HepG2 (cell line): ENCODE results near the gene C3orf85. TPM values are rescaled to one million over a fixed set of nuclear protein-coding genes. Genes with fewer than 3 reads are reported as not detected.

ENCODE experiments used
- ATAC-seq: fragments of 200-7000 bp; cut with Tn5 transposase; 3 replicates; pipeline ENCODE4 v1.9.1; 2020; ENCODE audit warnings: mild to moderate bottlenecking, moderate library complexity
- BruUV-seq: library from RNA; stranded (reverse); fragments of 400-500 nt; replicated peaks from 2 replicates; lab custom pipeline; 2021; lab: Mats Ljungman, UMichigan
- CTCF ChIA-PET: fragments of 300-600 bp; formaldehyde crosslinking; extraction: SDS; loops from one replicate; lab custom pipeline; 2021; ENCODE audit warnings: low total read pairs, inconsistent platforms, low intra/inter-chr PET ratio; lab: Yijun Ruan, JAX
- POLR2A ChIA-PET: fragments of 350-600 bp; sonication (Branson Sonifier 250); formaldehyde crosslinking; loops from one replicate; lab custom pipeline; 2020; ENCODE audit warnings: antibody characterized with exemption, inconsistent platforms; lab: Yijun Ruan, JAX
- DNase-seq: peaks from one replicate; pipeline ENCODE4 v3.0.0-alpha.2; 2015; ENCODE audit warnings: low spot score
- FAIRE-seq: peaks from 3 replicates; lab custom pipeline; 2011; peaks lifted over from hg19 to GRCh38; lab: Jason Lieb, UNC
- H2AFZ ChIP-seq: one replicate; pipeline ENCODE4 v1.6.1; 2011; ENCODE audit warnings: low read length, inconsistent platforms
- H3K27ac ChIP-seq: fragments of 300-600 bp; 3 replicates; pipeline ENCODE4 v1.8.0; 2011; ENCODE audit warnings: mixed run types, mild to moderate bottlenecking, mixed read lengths, low read length, inconsistent platforms; ENCODE audit not compliant: insufficient read depth; ENCODE audit errors: extremely low read length
- H3K27me3 ChIP-seq, 2 experiments: fragments of 200-600 bp in 1 of 2; 2 replicates in 1 of 2; 3 replicates in 1 of 2; pipeline versions ENCODE4 v1.6.0 to v1.8.0; 2011; ENCODE audit warnings: low read length in 2 of 2, mild to moderate bottlenecking in 2 of 2, moderate library complexity in 2 of 2, inconsistent platforms in 1 of 2; ENCODE audit not compliant: insufficient read depth in 2 of 2, control insufficient read depth in 1 of 2
- H3K36me3 ChIP-seq, 2 experiments: fragments of 200-600 bp in 1 of 2; replicated peaks in 1 of 2; 2 replicates in 1 of 2; 3 replicates in 1 of 2; pipeline versions ENCODE4 v1.5.1 to v1.8.0; 2011; ENCODE audit warnings: low read length in 2 of 2, inconsistent platforms in 1 of 2; ENCODE audit not compliant: insufficient read depth in 2 of 2, control insufficient read depth in 1 of 2
- H3K4me1 ChIP-seq: 2 replicates; pipeline ENCODE4 v1.5.1; 2012; ENCODE audit warnings: low read length, inconsistent platforms; ENCODE audit not compliant: insufficient read depth
- H3K4me2 ChIP-seq: 2 replicates; pipeline ENCODE4 v1.6.0; 2011; ENCODE audit warnings: low read depth, low read length, inconsistent platforms
- H3K4me3 ChIP-seq, 3 experiments: fragments of 200-600 bp in 1 of 3; sonication (generic), shearing (Covaris generic) in 1 of 3; replicated peaks in 1 of 3; 2 replicates each; pipeline ENCODE4 v1.5.1; 2011 to 2016; ENCODE audit warnings: low read length in 3 of 3, inconsistent platforms in 2 of 3, low read depth in 2 of 3, mild to moderate bottlenecking in 2 of 3, control low read depth in 1 of 3, mixed read lengths in 1 of 3; ENCODE audit not compliant: insufficient read depth in 1 of 3
- H3K79me2 ChIP-seq: one replicate; pipeline ENCODE4 v1.6.1; 2011; ENCODE audit warnings: low read length, inconsistent platforms; ENCODE audit not compliant: insufficient read depth
- H3K9ac ChIP-seq: 2 replicates; pipeline ENCODE4 v1.6.0; 2011; ENCODE audit warnings: mild to moderate bottlenecking, low read depth, low read length, inconsistent platforms; ENCODE audit not compliant: insufficient read depth
- H3K9me3 ChIP-seq: 2 replicates; pipeline ENCODE4 v1.5.1; 2012; ENCODE audit warnings: mild to moderate bottlenecking, low read length
- H4K20me1 ChIP-seq: 2 replicates; pipeline ENCODE4 v1.6.0; 2011; ENCODE audit warnings: inconsistent platforms, mild to moderate bottlenecking, low read length, moderate library complexity; ENCODE audit not compliant: insufficient read depth
- ATF7 ChIP-seq, 2 experiments: fragments of 450-650 bp in 1 of 2; sonication (generic) in 1 of 2; formaldehyde crosslinking in 1 of 2; IDR thresholded peaks; 2 replicates each; pipeline versions ENCODE4 v1.4.0 to v1.6.1; 2016 to 2020; ENCODE audit warnings: antibody characterized with exemption in 1 of 2, mild to moderate bottlenecking in 1 of 2, missing genetic modification reagents in 1 of 2
- CERS6 ChIP-seq: sonication (generic); formaldehyde crosslinking; IDR thresholded peaks from 2 replicates; pipeline ENCODE4 v1.5.0; 2020; ENCODE audit warnings: missing genetic modification reagents
- HBP1 ChIP-seq: IDR thresholded peaks from 2 replicates; pipeline ENCODE4 v1.6.1; 2016; ENCODE audit warnings: low read depth, control low read depth
- IKZF5 ChIP-seq: IDR thresholded peaks from 2 replicates; pipeline ENCODE4 v1.6.1; 2018; ENCODE audit warnings: missing genetic modification reagents, mild to moderate bottlenecking, missing compliant biosample characterization
- LBX2 ChIP-seq: sonication (generic); formaldehyde crosslinking; IDR thresholded peaks from 2 replicates; pipeline ENCODE4 v1.5.0; 2020; ENCODE audit warnings: missing genetic modification reagents, mild to moderate bottlenecking, borderline replicate concordance
- NAIF1 ChIP-seq: sonication (generic); formaldehyde crosslinking; IDR thresholded peaks from 2 replicates; pipeline ENCODE4 v1.5.0; 2020; ENCODE audit warnings: mild to moderate bottlenecking, missing genetic modification reagents, borderline replicate concordance
- PTBP1 ChIP-seq: fragments of 200-400 bp; formaldehyde crosslinking; IDR thresholded peaks from 2 replicates; pipeline ENCODE4 v1.6.1; 2018; ENCODE audit warnings: low read length, low read depth; ENCODE audit not compliant: poor library complexity, severe bottlenecking
- TOPORS ChIP-seq: sonication (generic); formaldehyde crosslinking; IDR thresholded peaks from 2 replicates; pipeline ENCODE4 v1.8.0; 2023; ENCODE audit warnings: mild to moderate bottlenecking, missing genetic modification reagents
- USF2 ChIP-seq, 2 experiments: sonication (generic) in 1 of 2; formaldehyde crosslinking in 1 of 2; IDR thresholded peaks; 2 replicates each; pipeline versions ENCODE4 v1.5.1 to v1.6.1; 2011 to 2020; ENCODE audit warnings: borderline replicate concordance in 1 of 2, low read depth in 1 of 2, low read length in 1 of 2, mild to moderate bottlenecking in 1 of 2, missing genetic modification reagents in 1 of 2, moderate library complexity in 1 of 2
- ZBTB21 ChIP-seq: sonication (generic); formaldehyde crosslinking; IDR thresholded peaks from 2 replicates; pipeline ENCODE4 v1.4.0; 2020; ENCODE audit warnings: missing genetic modification reagents
- ZNF34 ChIP-seq: sonication (generic); formaldehyde crosslinking; IDR thresholded peaks from 2 replicates; pipeline ENCODE4 v1.4.0; 2020; ENCODE audit warnings: mild to moderate bottlenecking, missing genetic modification reagents, borderline replicate concordance
- ZNF761 ChIP-seq: sonication (generic); formaldehyde crosslinking; conservative IDR thresholded peaks from 2 replicates; pipeline ENCODE4 v1.4.0; 2020; ENCODE audit warnings: mild to moderate bottlenecking, missing genetic modification reagents
- WGBS: methylation state at CpG from one replicate; pipeline ENCODE4 v1.1.6; 2017; ENCODE audit warnings: low lambda C conversion rate; 5-methylcytosine and 5-hydroxymethylcytosine counted together
- in situ Hi-C: cut with HindIII; loops from 2 replicates; pipeline ENCODE4 v1.10.0; 2017; ENCODE audit warnings: low pct_unique_long_range_greater_than_20kb; ENCODE audit not compliant: extremely low pct_ligation_motif_present
- intact Hi-C: fragments of 100-400 bp; cut with micrococcal nuclease; formaldehyde crosslinking; loops from one replicate; pipeline ENCODE4 v1.10.0; 2022; ENCODE audit not compliant: unreplicated experiment
- polyA plus RNA-seq, 8 experiments: library from polyadenylated mRNA; depleted of rRNA in 3 of 8; stranded (reverse) in 7 of 8; unstranded in 1 of 8; fragments of >200 nt; fragmentation: Illumina TruSeq in 4 of 8; extraction: Trizol in 4 of 8; gene quantifications; 2 replicates each; pipeline versions ENCODE4 v1.2.1 to v1.2.3, GENCODE V29; 2011 to 2016; ENCODE audit warnings: low read depth in 4 of 8, missing spikeins in 1 of 8, mixed read lengths in 1 of 8; ENCODE audit not compliant: insufficient read depth in 1 of 8
- total RNA-seq, 5 experiments: library from RNA; depleted of rRNA; stranded (reverse); fragments of >200 nt; fragmentation: Illumina TruSeq; extraction: Trizol; gene quantifications; 2 replicates each; pipeline ENCODE4 v1.2.3, GENCODE V29; 2016; ENCODE audit warnings: low read depth in 1 of 5

The C3orf85 gene
- total and polyA plus RNA-seq, 2 of the 13 experiments (the other 11 are each of a cell fraction or from before 2014, with no cell fraction given): not detected

- H3K4me1 ChIP-seq: no peaks in the 10 kb centered on the region
- no peak for FAIRE-seq
- H3K4me3 ChIP-seq: no peak overlapping the region
- intact Hi-C loops: no loop called here
- POLR2A ChIA-PET: no interaction called here
- no peaks in the 10 kb centered on the region for H3K79me2 ChIP-seq
- 38% methylated on average over 7 of the region's 7 CpGs for WGBS
- H3K36me3 ChIP-seq: no peaks in the 10 kb centered on the region
- in situ Hi-C loops: no loop called here
- no TSS peak for BruUV-seq
- no peak for ATAC-seq
- H2AFZ ChIP-seq: no peak overlapping the region
- H3K9ac ChIP-seq: no peak overlapping the region
- no peak overlapping the region for H3K27ac ChIP-seq
- CTCF ChIA-PET: no interaction called here
- H3K27me3 ChIP-seq: no peaks in the 10 kb centered on the region
- H4K20me1 ChIP-seq: no peaks in the 10 kb centered on the region
- H3K9me3 ChIP-seq: no peaks in the 10 kb centered on the region
- H3K4me2 ChIP-seq: no peak overlapping the region
- no peak for TF ChIP-seq NAIF1
- TF ChIP-seq TOPORS (CRISPR knock-in tag): no peak
- TF ChIP-seq ZNF761 (CRISPR knock-in tag): no peak
- no peak for TF ChIP-seq HBP1
- TF ChIP-seq, all 625 proteins: peak for 0
- no peak for DNase-seq
Observed at GRCh38 chr3:109118584-109118983, 17.9 kb upstream of the C3orf85 start.

- Histone ChIP-seq H3K9ac (no peak overlapping the region), H4K20me1 (no peaks in the 10 kb centered on the region), H3K4me2 (no peak overlapping the region), H3K4me3 (no peak overlapping the region), H3K27ac (no peak overlapping the region), H3K79me2 (no peaks in the 10 kb centered on the region), H3K27me3 (no peaks in the 10 kb centered on the region), H3K9me3 (no peaks in the 10 kb centered on the region), H3K36me3 (no peaks in the 10 kb centered on the region), H3K4me1 (peaks cover 9% of the 10 kb centered on the region), H2AFZ (no peak overlapping the region)
- DNase-seq (no peak), ATAC-seq (no peak), FAIRE-seq (no peak)
- intact Hi-C loops: no loop called here
- CTCF ChIA-PET: no interaction called here
- no TSS peak for BruUV-seq
- in situ Hi-C loops: no loop called here
- POLR2A ChIA-PET: no interaction called here
- TF ChIP-seq PTBP1 (no peak), ZBTB21 (CRISPR knock-in tag) (no peak), CERS6 (CRISPR knock-in tag) (no peak), ZNF34 (no peak), LBX2 (CRISPR knock-in tag) (no peak), ATF7 (IDR thresholded peaks at IDR 0.05) (no peak), ATF7 (CRISPR knock-in tag; IDR thresholded peaks at IDR 0.05) (no peak), IKZF5 (no peak), USF2 (IDR thresholded peaks at IDR 0.05; ENCODE audit: low read depth, low read length) (no peak), USF2 (CRISPR knock-in tag; IDR thresholded peaks at IDR 0.05; ENCODE audit: borderline replicate concordance) (no peak)
Observed at GRCh38 chr3:109122690-109123089, 13.8 kb upstream of the C3orf85 start.
